HG03565 (cell line): ENCODE measurements around the gene PRPF6.
"Not testable (repeated sequence)": the region's sequence is repeated elsewhere in the genome, so short reads cannot be mapped to it uniquely, and the experiment has no call there.

Experiments
- ATAC-seq: cut with Tn5 transposase; IDR thresholded peaks from one replicate; pipeline ENCODE4 v1.9.1; 2021; ENCODE audit warnings: mild to moderate bottlenecking, moderate library complexity; ENCODE audit not compliant: unreplicated experiment

Gene PRPF6

DNA sequence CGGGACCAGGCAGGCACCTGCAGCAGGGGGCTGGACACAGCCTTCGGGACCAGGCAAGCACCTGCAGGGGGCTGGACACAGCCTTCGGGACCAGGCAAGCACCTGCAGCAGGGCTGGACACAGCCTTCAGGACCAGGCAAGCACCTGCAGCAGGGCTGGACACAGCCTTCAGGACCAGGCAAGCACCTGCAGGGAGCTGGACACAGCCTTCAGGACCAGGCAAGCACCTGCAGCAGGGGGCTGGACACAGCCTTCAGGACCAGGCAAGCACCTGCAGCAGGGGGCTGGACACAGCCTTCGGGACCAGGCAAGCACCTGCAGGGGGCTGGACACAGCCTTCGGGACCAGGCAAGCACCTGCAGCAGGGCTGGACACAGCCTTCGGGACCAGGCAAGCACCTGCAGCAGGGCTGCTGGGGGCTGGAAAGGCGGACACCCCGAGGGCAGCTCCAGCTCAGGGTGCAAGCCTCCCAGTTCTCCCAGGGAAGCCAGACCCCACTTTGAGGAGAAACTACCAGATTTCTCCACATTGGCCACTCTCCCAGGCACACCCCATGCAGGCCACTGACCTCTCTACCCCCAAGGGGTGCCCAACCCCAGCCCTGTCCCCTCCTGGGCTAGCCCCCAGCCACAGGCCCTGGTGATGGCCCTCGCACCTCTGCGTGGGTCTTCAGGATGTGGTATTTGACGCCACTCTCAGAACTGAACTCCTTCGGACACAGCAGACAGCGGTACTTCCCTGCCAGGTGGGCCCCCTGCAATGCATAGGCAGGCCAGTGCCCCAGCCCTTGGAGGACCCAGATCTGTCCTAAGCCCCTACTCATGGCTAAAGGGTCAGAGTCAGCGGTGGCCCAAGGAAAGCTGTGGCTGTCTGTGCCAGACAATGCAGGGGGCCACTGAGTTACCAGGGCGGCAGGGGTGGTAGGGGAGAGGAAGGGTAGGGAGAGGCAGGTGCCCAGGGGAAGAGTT, 20.0 kb upstream of the PRPF6 start:
- not testable (repeated sequence) for ATAC-seq

DNA sequence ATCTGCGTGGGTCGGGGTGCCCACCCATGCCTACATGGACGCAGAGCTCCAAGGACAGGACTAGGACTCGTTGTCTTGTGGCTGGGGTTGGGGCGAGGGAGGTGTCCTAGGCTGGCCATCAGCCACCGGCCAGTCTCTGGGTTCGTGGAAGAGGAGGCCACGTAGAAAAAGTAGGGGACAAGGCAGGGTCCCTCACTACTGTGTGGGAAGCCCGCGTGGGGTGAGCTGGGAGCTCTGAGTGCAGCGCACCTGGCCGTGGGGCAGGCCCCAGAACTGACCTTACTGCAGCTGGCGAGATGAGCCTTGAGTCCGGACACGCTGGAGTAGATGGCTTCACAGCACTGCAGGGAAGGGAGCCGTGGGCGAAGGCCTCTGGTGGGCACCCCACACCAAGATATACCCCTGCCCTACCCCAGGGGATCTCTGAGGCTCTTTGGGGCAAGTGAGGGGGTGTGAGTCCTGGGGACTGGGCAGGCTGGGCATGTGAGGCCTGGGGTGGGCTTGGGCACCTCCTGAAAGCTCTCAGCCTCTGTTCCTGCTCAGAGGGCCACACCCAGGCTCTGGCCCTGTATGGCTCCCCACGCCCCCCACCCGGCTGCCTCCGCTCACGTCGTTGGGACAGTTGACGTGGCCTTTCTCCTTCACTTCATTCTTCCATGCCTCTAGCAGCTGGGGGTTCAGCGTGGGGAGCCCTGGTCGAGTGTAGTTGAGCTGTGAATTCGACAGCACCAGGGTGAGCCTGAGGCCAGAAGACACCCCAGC, 19.1 kb upstream of the PRPF6 start:
- no peak for ATAC-seq

DNA sequence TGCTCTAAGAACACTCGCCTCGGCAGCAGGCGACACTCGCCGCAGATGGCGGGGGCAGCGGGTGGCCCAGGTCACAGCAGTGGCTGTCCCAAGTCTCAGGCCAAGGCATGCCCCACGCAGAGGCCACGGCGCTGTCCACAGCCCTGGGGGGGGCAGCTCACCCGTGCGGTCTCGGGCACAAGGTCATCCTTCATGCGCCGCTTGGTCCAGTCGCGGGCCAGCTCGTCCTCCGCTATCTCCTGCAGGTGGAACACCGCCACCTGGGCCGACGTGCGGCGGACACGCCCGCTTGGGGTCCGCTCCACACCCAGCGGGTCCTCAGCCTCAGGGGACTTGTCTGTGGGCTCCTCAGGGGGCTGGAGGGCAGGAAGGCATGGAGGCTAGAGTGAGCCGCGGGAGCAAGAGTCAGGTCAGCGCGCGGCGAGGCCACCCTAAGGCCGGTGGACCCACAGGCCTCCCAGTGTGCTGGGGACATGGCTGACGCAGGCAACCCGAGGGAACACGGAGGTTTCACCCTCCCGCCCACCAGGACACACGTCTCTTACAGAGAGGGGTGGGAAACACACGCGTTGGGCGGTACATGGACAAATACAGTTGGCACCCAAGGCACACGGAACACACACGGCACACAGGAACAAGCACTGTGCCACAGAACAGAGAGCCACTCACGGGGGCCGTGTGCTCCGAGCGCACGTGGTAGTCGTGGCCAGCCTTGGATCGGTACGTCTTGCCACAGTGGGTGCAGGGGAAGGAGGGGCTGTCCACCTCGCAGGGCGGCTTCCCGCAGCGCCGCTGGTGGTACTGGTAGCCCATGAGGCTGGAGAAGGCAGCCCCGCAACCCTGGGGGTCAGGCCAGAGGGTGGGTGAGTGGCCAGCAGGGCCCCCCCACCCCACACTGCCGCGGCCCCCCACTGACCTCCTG, 18.2 kb upstream of the PRPF6 start:
- ATAC-seq, result no peak

DNA sequence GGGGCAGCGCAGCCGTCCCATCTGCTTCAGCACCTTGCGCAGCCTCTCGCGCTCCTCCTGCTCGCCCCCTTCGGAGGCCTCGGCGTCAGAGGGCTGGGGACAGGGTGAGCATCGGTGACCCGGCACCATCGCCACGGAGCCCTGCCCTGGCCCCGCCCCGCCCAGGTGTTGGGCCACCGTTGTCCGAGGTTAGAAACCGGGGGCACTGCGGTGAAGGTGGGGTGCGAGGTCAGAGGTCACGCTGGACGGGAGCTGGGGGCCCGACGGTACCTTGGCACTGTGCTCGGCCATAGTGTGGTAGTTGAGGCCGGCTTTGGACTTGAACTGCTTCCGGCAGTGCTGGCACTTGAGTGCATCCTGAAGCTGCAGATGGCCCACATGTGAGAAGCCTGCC, 17.6 kb upstream of the PRPF6 start:
- no peak for ATAC-seq

DNA sequence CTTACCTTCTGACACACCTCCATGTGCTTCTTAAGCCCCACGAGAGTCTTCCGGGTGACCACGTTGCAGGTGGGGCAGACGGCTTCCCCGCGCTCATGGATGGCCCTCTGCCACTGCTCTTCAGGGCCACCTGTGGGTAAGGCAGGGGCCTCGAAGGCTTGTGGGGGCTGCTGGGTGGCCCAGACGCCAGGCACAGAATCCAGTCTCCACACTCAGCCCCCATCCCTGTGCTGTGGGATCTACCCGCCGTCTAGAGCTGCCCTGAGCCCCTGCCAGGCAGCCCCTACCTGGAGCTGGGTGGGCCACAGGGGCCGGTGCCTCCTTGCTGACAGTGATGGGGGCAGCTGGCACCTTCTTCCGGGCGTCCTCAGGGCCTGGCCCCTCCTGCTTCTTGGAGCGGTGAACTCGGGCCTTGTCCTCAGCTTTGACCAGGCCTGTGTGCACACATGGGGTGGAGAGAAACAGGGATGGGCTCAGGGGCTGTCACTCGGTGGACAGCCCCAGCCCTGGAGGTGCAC, 17.1 kb upstream of the PRPF6 start:
- no peak for ATAC-seq

DNA sequence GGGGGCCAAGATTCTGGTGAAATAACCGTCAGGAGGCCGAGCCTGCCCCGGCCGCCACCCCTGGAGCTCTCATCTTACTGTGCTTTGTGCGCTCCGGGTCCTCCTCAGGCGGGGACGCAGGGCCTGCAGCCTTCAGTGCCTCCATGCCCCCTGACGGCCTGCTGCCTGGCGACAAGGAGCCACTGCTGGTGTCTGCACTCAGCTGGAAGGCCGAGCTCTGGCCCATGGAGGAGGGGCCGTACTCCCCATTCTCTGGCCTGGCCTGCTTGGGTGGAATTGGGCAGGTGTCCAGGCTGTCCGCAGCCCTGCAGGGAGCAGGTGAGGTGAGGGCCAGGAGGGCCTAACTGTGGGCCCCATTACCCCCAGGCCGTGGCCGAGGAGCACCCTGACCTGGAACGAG, 16.5 kb upstream of the PRPF6 start:
- ATAC-seq, result no peak

DNA sequence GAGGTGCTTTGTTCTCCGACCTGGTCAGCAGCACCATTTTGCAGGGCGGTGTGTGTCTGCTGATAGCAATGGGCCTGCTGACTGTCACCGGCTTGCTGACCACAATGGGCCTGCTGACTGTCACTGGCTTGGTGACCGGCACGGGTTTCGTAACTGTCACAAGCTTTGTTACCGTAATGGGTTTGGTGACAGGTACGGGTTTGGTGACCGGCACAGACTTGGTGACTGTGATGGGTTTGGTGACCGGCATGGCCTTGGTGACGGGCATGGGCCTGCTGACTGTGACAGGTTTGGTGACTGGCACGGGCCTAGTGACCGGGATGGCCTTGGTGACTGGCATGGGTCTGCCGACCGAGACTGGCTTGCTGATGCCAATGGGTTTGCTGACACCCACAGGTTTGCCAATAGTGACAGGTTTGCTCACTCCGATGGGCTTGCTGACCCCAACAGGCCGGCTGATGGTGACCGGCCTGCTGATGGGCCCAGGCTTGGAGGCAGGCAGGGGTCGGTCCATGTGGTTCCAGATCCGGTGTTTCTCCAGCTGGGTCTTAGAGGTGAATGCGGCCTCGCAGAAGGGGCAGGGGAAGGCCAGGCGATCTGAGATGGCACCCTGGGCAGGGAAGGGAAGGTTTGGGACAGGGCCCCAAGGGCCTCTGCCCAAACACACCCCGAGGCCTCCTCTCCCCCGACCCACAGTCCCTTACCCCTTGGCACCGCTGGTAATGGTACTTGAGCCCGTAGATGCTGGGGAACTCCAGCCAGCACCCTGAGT, 14.6 kb upstream of the PRPF6 start:
- ATAC-seq, result no peak

DNA sequence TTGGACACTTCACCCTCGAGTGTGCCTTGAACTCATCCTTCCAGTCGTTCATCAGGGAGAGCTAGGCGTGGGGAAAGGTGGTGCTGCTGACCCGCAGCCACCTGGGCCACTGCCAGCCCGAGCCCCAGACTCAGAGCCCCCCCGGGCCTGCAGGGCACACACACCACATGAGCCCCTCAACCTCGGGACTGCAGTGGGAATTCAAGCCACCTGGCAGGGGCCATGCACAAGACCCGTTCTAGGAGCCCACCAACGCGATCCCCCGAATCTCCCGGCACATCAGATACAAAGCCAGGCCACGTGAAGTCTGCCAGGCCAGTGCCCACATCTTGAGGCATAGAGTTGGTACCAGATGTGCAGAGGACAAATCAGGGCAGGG, 14.0 kb upstream of the PRPF6 start:
- no peak for ATAC-seq

DNA sequence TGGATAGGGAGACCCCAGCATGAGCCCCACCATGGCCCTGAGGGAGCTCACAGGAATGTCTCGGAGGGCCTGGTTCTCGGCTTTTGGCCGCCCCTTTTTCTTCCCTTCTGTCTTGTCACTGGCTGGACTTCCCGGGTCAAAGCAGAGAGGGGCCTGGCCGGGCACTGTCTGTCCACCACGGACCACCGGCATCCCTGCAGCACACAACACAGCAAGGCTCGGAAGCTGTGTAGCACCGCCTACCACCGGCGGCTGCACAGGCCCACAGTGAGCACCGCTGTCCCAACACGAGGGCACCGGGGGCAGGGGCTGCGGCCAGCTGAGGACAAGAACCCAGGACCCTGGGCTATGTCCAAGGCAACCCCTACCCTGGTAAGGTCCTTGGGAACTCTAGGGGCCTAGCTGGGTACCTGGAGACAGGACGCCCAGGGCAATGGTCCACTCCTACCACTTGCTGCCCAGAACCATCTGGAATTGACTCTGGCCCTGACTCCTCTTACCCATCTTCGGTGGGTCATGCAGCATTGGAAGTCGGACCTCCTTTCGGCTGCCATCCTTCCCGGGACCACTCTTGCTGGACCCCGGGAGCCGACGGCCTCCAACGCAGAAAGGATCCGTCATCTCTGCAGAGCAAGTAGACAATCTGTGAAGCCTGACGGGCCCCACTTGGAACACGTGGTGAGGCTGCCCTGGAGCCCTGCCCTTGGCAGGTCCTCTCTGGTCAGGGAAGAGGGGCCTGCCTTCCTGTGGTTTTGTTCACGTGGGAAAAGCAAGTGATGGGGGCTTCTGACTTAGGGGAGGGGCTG, 13.4 kb upstream of the PRPF6 start:
- no peak for ATAC-seq

DNA sequence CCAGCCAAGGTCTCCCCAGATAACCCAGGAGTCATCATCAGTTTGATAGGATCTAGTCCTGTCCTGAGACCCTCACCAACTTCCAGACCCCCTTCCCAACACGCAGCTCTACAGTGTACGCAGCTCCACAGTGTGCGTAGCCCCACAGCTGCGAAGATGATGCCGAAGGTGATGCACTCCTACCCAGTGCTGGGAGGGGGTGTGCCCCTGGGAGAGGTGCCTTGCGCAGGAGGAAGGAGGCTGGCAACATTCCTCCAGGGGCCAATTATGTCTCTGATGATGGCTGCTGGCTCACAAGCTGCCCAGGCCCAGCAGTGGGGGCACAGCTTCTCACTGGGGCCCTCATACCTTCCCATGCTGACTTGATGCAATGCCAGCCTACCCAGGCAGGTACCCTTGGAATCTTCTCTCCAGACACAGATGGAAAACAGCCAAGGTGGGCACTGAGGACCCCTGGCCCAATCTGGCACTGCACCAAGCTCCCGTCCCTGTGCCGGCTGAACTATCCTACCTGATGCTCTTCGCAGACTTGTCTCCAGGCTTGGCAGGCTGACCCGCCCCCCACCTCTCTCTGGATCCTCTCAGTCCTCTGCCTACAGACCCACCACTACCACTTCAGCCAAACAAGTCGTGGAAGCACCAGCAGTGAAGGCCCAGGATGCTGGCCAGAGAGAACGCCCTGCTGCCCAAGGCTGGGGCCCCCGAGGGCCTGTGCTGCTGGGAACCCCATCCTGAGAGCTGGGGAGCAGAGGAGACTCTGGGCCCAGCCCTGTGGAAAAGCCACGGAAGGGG, 12.6 kb upstream of the PRPF6 start:
- no peak for ATAC-seq

DNA sequence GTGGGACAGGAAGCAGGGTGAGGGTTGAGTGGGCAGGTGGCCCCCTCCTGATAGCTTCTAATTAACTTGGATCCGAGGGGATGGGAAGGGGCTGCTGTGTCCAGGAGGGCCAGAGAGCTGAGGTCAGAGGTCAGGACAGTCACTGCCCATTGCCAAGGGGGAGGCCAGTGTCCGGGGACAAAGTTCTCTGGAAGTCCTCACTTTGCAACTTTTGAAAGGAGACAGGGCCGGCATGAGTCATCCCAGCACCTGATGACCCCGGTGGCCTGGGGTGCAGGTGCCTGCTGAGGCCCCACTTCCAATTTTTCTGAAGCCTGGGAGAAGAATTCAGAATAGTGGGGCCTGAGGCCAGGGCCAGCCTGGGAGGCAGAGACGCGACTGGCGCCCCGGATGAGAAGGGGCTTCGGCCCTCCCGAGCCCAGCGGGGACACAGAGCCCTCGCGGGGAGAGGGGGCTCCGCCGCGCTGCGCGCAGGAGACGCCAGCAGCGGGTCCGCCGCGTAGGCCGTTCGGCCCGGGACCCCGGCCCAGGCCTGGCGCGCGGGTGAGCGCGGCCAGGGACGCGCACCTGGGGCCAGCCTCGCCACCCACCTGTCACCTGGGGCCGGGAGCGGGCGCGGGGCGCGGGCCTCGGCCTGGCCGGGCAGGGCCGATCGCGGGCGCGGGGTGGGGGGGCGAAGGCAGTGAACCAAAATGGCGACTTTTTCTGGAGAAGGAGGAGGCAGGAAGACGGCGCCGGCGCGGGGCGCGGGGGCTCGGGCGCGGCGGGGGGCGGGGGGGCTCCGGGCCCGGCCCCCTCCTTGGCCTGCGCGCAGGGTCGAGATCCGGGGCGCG, 11.8 kb upstream of the PRPF6 start:
- ATAC-seq, result no peak

DNA sequence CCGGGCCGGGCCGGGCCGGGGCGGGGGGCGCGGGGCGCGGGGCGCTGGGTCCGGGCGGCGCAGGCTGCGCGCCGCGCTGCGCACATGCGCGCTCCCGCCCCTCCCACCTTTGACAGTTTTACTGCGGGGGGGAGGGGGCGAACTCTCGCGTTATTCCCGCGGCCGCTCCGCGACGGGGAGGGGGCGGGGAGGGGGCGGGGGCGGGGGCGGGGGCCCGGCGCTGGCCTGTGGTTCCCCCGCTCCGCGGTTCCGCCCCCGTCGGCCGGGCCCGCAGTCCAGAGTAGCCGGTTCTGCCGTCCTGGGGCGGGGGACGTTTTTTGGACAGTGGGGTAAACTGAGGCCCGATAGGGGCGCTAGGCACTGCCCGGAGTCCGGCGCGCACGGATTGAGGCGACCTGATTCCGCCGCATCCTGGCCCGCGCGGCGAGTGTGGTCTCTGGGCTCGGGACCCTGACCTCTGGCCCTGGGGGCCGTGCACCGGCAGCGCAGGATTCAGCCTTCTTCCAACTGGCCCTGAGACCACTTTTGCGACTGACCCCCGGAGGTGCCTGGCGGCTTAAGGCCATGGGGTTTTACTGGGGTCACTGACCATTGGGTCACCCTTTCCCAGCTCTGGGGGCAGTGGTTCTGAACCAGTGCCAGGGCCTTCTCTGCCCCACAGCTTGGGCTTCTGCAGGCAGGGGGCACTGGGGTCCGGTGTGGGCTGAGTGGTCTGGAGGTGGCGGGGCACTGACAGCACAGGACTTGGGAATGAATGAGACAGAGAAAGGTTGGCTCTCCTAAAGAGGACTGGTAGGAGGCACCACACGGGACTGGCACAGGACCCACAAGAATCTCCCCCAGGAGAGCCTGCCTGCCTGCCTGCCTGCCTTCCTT, 10.9 kb upstream of the PRPF6 start, which contains the start of gene ZNF512B:
Gene ZNF512B, minus strand, starts transcription at position 93 of the 876 bp plus-strand sequence. CDS start 1,980 bp downstream, outside the sequence.
- ATAC-seq, result no peak

DNA sequence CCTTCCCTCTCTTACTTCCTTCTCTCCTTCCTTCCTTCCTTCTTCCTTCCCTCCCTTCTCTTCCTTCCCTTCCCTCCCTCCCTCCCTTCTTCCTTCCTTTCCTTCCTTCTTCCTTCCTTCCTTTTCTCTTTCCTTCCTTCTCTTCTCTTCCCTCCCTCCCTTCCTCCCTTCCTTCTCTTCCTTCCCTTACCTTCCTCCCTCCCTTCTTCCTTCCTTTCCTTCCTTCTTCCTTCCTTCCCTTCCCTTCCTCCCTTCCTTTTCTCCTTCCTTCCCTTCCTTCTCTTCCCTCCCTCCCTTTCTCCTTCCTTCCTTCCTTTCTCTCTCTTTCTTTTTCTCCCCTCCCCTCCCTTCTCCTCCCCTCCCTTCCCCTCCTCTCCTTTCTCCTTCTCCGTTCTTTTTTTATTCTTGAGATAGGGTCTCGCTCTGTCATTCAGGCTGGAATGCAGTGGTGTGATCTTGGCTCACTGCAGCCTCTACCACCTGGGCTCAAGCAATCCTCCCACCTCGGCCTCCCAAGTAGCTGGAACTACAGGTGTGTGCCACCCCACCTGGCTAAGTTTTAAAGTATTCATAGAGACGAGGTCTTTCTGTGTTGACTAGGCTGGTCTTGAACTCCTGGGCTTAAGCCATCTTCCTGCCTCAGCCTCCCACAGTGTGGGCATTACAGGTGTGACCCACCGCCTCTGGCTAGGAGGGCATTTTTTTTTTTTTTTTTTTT, 10.1 kb upstream of the PRPF6 start:
- ATAC-seq, result no peak

DNA sequence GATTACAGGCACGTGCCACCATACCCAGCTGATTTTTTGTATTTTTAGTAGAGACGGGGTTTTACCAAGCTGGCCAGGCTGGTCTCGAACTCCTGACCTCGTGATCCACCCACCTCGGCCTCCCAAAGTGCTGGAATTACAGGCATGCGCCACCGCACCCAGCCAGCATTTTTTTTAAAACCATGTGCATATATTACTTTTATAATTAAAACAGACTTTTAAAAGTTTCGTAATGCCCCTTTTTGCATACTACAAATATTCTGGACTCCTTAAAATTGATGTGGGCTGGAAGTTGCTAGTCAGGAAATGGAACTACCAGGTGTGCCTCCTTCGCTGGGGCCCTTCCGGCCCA, 9.0 kb upstream of the PRPF6 start:
- ATAC-seq, result not testable (repeated sequence)

DNA sequence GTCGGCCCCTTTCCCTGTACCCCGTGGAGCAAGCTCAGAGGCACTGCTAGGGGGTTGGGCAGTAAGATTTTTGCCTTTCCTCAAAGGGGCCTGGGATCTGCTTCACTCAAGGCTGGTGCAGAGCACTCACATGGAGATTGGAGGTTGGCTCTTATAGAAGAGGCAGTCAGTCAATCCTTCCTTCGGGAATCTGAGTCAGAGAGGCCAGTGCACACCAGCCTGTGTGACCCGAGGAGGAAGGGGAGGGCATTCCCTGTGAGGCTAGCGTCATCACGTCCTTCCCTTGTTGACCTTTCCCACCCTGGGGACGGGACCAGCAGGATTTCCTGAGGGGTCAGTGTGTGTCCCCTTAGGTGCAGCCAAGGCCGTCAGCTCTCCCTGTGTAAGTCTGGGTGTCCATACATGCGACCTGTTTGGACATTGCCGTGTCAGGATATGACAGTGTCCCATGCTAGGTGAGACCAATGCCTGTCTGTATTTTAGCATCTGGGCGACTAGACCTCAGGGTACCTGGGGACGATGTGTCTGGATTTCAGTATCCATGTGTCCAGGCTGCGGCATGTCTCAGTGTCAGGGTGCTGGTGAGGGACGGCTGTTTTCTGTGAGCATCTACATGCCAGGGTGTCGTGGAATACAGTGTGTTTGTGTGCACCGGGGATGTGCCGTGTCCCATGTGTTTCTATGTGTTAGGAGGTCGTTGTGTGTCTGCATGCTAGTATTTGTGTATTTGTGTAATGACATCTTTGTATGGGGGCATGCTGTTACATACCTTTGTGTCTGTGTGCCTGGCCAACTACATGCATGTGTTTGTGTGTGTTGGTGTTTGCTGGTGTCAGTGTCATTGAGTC, 8.4 kb upstream of the PRPF6 start:
- no peak for ATAC-seq
